ENCODE data around the gene ZSWIM8.

GRCh38 chr10:73798087-73798486 lies 12.7 kb downstream of the ZSWIM8 start:
- TF ChIP-seq, protein P1, sequence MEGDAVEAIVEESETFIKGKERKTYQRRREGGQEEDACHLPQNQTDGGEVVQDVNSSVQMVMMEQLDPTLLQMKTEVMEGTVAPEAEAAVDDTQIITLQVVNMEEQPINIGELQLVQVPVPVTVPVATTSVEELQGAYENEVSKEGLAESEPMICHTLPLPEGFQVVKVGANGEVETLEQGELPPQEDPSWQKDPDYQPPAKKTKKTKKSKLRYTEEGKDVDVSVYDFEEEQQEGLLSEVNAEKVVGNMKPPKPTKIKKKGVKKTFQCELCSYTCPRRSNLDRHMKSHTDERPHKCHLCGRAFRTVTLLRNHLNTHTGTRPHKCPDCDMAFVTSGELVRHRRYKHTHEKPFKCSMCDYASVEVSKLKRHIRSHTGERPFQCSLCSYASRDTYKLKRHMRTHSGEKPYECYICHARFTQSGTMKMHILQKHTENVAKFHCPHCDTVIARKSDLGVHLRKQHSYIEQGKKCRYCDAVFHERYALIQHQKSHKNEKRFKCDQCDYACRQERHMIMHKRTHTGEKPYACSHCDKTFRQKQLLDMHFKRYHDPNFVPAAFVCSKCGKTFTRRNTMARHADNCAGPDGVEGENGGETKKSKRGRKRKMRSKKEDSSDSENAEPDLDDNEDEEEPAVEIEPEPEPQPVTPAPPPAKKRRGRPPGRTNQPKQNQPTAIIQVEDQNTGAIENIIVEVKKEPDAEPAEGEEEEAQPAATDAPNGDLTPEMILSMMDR (IDR thresholded peaks at IDR 0.05; ENCODE audit: extremely low read depth in 1 of 2, insufficient read depth in 1 of 2, low read depth in 1 of 2, low read length in 2 of 2), result no peak
- TF ChIP-seq EZH2 (IDR thresholded peaks at IDR 0.05; ENCODE audit: borderline replicate concordance, low read depth, low read length, severe bottlenecking) (no peak), JUN (IDR thresholded peaks at IDR 0.05; ENCODE audit: borderline replicate concordance, insufficient read depth, insufficient read length, low read depth) (no peak), POLR2AphosphoS5 (IDR thresholded peaks at IDR 0.05; ENCODE audit: insufficient read depth, low read depth, low read length) (no peak), MAX (IDR thresholded peaks at IDR 0.05; ENCODE audit: insufficient read depth, insufficient read length) (no peak), POLR2A (IDR thresholded peaks at IDR 0.05; ENCODE audit: low read depth, low read length) (no peak), FOS (IDR thresholded peaks at IDR 0.05; ENCODE audit: borderline replicate concordance, insufficient read depth, low read length) (no peak), GATA2 (IDR thresholded peaks at IDR 0.05; ENCODE audit: insufficient read depth, insufficient read length, low read depth, low read length) (no peak), MYC (IDR thresholded peaks at IDR 0.05; ENCODE audit: low read depth, low read length) (no peak)
